Femur (tissue), 1 donor: ENCODE measurements around the gene ESPL1.

Source experiments
- DNase-seq: peaks from one replicate; pipeline ENCODE4 v3.0.0-alpha.2; 2017

Gene ESPL1

GRCh38 chr12:53267999-53268629, at the start of gene ESPL1:
Gene ESPL1 (plus strand): TSS chr12:53268299. CDS start chr12:53268767, 468 bp downstream.
- DNase-seq, result peak; percentile 89

DNA sequence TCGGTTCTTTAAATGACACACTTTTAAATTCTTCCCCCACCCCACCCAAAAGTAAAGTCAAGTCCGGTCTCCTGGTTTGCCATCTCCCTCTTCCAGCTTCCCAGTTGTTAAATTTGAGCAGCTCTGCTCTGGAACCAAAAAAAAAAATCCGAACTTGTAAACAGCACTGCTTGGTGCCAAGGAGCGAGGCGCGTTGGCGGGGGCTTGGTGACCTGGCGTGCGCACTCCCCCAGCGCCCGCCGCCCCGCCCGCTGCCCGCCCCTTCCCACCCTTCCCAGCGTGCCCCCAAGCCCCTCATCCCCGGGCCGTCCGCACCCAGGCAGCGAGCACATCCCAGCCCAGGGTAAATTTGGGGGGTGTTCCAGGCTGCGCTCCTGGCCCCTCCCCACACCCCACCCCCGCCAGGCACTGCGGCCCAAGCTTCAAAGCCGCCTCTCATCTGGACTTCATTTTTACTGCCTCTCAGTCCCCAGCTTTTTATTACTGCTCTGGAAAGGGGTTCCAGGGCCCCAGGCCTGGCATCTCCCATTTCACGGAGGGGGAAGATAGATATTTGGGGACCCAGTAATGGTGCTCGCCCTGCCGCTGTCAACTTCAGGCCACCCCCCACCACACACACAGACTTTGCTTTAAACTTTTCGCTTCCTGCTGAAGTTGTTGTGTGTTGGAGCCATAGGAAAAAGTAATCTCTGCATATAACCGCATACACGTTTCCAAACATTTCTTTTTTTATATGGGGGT, 49.4 kb upstream of the ESPL1 start:
- DNase-seq, result peak; percentile 75

DNA sequence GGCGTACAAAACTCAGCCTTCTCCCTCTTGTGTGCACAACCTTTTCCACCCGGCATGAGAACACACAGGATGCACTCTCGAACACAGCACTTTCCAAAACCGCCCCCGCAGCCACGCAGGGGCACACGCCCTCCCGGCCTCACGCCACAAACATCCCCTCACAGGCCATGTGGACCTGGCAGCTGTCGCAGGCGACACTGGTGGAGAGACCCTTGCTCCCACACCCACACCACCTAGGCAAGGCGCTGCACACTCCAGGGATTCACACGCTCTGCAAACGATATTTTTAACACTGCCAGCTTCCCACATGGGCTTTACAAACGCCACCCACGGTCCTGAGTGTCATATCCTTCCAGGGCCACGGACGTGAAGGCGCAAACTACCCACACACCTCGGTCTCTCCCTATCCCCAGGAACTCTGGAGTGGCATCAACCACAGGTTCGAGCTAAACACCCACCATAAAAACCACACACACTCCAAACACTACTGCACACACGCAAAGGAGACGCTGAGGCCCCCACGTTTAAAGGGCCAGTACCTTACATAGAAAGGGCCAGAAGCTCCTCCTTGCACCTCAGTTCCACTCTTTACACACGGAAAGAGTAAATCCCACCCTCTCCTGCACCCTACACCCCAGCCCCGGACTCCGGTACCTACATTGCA, 48.7 kb upstream of the ESPL1 start:
- no peak for DNase-seq

GRCh38 chr12:53219956-53220693, 48.0 kb upstream of the ESPL1 start:
- DNase-seq, result peak; percentile 87

GRCh38 chr12:53220694-53221202, 47.4 kb upstream of the ESPL1 start:
- DNase-seq, result peak; percentile 96

DNA sequence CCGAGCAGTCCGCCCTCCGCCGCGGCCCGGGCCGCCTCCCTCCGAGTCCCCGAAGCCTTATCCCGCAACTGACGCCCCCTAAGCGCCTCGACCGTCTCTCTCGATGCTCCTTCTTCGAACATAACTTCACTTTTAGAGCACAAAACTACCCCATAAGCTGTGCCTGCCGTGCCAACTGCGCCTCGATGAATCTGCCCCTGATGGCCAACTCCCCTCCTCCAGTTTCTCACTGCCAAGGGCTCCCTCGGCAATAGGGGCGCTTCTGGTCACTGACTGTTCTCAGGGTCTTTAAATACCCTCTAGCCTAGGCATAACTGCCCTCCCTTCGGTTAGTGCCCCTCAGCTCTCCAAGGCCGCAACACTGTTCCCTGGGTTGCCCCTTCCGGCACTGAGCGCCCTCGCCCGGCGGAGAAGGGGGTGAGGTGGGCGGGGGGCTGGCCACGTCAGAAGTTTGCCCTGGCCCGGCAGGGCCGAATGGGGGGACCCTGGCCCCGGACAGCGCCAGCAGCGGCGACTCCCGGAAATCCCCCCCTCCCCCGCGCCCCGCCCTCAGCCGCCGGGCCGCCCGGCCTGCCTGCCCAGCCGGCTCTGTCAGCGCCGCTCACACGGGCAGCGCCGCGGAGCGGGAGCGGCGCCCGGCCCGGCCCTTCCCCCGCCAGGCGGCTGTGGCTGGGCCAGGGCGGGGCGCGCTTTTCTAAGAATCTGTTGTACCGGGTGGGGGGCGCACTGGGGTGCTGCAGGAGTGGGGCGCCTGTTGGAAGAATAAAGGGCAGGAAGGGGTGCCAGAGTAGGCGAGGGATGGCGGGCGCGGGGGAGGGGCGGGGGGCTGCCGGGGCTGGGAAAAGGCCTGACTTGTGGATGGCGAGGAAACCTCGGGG, 46.7 kb upstream of the ESPL1 start:
- peak; percentile 89 for DNase-seq

DNA sequence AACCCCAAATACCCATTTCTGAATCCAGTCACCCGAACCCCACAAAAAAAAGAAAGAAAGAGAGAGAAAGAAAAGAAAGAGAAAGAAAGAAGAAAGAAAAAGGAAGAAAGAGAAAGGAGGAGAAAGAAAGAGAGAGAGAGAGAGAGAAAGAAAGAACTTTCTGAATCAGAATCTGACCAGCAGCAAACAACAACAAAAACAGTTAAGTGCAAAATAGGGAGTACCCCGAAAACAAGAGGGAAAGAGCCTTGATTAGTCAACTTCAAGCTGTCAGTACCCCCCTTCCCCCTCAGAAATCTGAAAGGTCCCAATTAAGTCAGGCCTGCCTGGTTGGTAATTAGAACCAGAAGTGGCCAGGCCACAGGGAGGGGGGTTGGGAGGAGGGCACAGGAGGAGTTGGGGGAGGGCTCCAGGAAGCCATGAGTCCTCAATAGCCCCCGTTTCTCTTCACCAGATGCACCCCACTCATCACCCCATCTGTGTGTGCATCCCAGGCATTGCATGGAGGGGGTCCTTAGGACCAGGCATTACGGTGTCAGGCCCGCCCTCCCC, 45.9 kb upstream of the ESPL1 start:
- no peak for DNase-seq

- DNase-seq, result no peak
Observed at GRCh38 chr12:53222806-53223261, 45.3 kb upstream of the ESPL1 start.

DNA sequence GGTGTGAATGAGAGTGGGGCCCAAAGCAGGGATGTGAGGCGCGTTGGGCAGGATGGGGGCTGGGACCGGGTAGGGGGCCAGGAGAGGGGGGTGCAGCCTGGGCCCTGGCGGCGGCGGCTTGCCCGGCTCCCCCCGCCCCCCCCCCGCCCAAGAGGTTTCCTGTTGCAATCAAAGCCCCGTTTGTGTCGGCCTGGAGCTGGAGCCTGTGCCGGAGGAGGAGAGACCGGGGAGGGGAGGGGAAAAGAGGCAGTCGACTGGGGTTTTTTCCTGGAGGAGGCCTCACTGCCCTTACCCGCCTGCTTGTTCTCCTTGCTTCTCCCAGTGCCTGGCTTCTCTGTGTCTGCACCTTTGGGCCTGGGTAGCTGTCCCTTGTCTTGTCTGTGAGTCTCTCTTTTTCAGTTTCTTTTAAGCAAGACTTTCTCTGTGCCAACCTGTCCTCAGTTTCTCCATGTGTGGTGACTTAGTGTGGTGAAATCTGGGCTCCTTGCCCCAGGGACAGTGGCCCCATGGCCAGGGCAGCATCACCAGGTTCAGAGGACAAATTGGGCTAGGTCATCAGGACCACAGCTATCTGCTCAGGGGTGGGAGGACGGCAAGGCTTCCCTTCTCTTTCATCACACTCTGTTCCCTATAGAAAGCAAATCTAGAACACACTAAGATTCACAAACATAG, 44.6 kb upstream of the ESPL1 start:
- DNase-seq, result peak; percentile 84

- no peak for DNase-seq
Observed at GRCh38 chr12:53224061-53224896, 43.8 kb upstream of the ESPL1 start.

DNA sequence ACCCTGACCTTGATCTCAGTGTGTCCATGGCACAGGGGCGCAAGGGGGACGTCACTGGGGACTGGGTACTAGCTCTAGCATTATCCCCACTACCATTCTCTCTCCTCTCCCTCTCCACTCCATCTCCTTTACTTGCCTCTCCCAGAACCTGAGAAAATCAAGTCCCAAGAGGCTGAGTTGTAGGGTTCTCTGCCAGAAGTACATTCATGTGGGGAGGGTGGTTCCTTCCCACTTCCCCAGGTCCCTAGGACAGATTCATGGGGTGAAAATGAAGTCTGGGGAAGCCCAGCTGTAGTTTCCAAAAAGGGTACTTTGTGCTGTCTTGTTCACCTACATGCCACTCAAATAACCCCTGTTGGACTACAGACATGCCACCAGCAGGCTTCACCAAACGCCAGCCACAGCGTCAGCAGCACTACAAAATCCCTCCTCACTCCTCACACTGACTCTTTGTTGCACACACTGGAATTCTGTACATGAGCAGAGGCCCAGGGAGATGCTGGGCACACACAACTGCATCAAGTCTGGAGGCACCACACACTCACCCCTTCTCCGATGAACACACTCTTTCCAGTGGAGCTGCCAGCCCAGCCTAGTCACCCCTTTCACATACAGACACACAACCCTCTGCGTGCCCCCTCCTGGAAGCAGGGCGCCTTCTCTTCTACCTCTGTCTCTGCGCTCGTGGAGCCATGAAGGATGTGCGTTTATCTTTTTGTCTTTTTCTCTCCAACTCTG, 43.0 kb upstream of the ESPL1 start:
- DNase-seq, result peak; percentile 85

- no peak for DNase-seq
Observed at GRCh38 chr12:53225635-53226424, 42.3 kb upstream of the ESPL1 start.

DNA sequence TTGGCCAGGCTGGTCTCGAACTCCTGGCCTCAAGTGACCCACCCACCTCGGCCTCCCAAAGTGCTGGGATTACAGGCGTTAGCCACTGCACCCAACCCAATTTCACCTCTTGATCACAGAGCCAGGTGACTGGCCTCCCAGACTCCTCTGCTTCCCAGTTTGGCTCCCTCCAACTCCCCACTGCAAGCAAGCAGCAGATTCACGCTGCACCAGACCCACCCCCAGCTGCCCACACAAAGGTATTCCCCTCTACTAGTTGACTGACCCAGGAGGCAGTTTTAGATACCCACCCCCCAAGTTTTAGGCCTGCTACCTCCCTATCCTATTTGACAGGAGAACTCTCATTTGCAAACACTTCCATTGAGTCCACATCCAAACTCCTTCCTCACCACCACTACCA, 41.3 kb upstream of the ESPL1 start:
- no peak for DNase-seq

- no peak for DNase-seq
Observed at GRCh38 chr12:53227341-53227740, 40.8 kb upstream of the ESPL1 start.

- DNase-seq, result no peak
Observed at GRCh38 chr12:53227836-53228235, 40.3 kb upstream of the ESPL1 start.

DNA sequence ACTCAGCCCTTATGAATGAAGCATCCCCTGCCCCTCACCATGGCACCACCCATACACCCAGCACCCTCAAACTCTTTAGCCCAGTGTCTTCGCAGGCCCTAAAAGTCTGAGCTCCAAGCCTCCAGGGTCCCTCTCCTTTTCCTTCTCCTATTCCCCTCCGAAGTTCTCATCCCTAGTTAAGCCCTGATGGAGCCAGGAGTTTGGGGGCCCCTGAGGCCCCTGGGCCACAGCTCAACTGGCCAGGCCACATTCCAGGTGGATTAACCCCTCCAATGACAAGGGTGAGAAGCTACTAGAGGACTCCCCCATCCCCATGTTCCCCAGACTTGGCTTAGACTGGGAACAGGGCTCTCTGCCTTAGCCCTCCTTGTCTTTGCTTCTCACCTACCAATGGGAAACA, 38.6 kb upstream of the ESPL1 start:
- no peak for DNase-seq

DNA sequence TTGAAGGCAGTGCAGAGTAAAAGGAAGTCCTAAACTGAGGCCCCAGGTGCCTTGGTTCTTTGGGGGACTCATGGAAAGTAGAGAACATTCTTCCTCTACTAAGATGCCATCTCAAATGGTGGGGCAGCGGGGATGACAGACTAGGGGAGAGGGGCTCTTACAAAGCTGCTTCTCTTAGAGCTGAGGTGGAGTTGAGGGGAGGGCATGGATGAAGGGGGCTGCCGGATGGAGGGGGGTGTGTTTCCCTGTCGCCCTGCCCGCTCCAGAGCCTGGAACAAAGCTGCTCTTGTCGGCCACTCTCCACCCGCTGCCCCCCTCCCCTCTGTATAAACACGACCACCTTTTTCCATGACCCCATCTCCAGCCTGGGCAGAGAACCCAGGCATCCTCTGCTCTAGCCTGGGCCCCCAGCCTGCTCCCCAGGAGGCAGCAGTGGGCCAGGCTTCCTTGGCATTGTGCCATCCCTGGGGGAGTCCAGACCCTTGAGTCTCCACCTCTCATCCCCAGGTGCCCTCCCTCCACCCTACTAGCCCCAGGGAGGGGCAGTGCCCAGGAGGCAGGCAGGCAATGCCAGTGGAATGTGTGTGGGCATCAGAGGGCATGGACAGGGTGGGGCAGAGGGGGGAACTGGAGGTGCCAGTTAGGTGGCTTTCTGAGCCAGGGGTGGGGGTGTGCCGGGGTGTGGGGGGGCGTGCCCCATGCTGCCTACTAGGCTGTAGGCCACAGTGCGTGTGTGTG, 37.8 kb upstream of the ESPL1 start:
- peak; percentile 77 for DNase-seq

DNA sequence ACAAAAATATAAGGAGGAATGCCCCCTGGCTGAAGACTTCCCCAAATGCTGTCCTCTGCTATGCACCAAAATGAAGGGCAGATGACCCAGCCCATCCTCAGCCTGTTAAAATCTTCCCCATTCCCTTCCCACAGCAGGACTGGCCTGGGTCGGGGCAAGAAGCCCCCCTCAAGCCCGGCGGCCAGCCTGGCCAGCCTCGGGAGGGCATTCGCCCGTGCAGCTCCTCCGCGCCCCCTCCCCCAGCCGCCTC, 36.5 kb upstream of the ESPL1 start:
- DNase-seq, result no peak
